HL-60 (cell line): Measurements from ENCODE around the gene CIZ1.

ENCODE experiments used
- DNase-seq, 2 experiments: peaks; one replicate each; pipeline ENCODE4 v3.0.0-alpha.2; 2010 to 2020; ENCODE audit warnings: low read depth in 1 of 2, low spot score in 1 of 2
- H3K27ac ChIP-seq: fragments of 250-450 bp; sonication (Bioruptor Pico); replicated peaks from 2 replicates; pipeline ENCODE4 v1.5.1; 2020; ENCODE audit warnings: mild to moderate bottlenecking, moderate library complexity
- H3K27me3 ChIP-seq: fragments of 250-450 bp; sonication (Bioruptor Pico); 2 replicates; pipeline ENCODE4 v1.5.1; 2021; ENCODE audit warnings: mild to moderate bottlenecking, moderate library complexity; ENCODE audit not compliant: insufficient read depth, poor library complexity, severe bottlenecking
- H3K4me3 ChIP-seq: replicated peaks from 2 replicates; pipeline ENCODE4 v1.5.1; 2011; ENCODE audit warnings: mild to moderate bottlenecking, control low read depth, low read length; ENCODE audit not compliant: insufficient read depth
- CTCF ChIP-seq: IDR thresholded peaks from one replicate; pipeline ENCODE4 v1.5.1; 2011; ENCODE audit warnings: low read length, control low read depth, inconsistent platforms; ENCODE audit not compliant: insufficient read depth
- GABPA ChIP-seq: IDR thresholded peaks from 2 replicates; pipeline ENCODE4 v1.6.1; 2012; ENCODE audit warnings: low read depth
- POLR2AphosphoS5 ChIP-seq: IDR thresholded peaks from 2 replicates; pipeline ENCODE4 v1.6.1; 2012; ENCODE audit warnings: low read depth
- REST ChIP-seq: IDR thresholded peaks from 2 replicates; pipeline ENCODE4 v1.6.1; 2012; ENCODE audit warnings: low read depth; ENCODE audit not compliant: insufficient replicate concordance
- SPI1 ChIP-seq: IDR thresholded peaks from 2 replicates; pipeline ENCODE4 v1.6.1; 2012; ENCODE audit warnings: low read depth, mild to moderate bottlenecking, borderline replicate concordance

Gene CIZ1

GRCh38 chr9:128123451-128124080 is 67.8 kb downstream of the CIZ1 start:
- no peak for DNase-seq
- no peak overlapping the region for H3K4me3 ChIP-seq
- no peak overlapping the region for H3K27ac ChIP-seq
- no peaks in the 10 kb centered on the region for H3K27me3 ChIP-seq
- TF ChIP-seq GABPA, result no peak
- no peak for TF ChIP-seq CTCF
- no peak for TF ChIP-seq REST
- no peak for TF ChIP-seq POLR2AphosphoS5
- no peak for TF ChIP-seq SPI1

GRCh38 chr9:128122809-128123175 is 68.6 kb downstream of the CIZ1 start:
- no peaks in the 10 kb centered on the region for H3K27me3 ChIP-seq
- no peak overlapping the region for H3K27ac ChIP-seq
- no peak overlapping the region for H3K4me3 ChIP-seq
- TF ChIP-seq GABPA (no peak), SPI1 (no peak), CTCF (no peak), REST (no peak), POLR2AphosphoS5 (no peak)
- no peak for DNase-seq

GRCh38 chr9:128121924-128122808 is 69.2 kb downstream of the CIZ1 start:
- no peak for DNase-seq
- Histone ChIP-seq H3K27me3 (no peaks in the 10 kb centered on the region), H3K4me3 (no peak overlapping the region), H3K27ac (no peak overlapping the region)
- TF ChIP-seq SPI1 (no peak), GABPA (no peak), POLR2AphosphoS5 (no peak), REST (no peak), CTCF (no peak)
